ENCODE results near the gene WNT3A.

DNA sequence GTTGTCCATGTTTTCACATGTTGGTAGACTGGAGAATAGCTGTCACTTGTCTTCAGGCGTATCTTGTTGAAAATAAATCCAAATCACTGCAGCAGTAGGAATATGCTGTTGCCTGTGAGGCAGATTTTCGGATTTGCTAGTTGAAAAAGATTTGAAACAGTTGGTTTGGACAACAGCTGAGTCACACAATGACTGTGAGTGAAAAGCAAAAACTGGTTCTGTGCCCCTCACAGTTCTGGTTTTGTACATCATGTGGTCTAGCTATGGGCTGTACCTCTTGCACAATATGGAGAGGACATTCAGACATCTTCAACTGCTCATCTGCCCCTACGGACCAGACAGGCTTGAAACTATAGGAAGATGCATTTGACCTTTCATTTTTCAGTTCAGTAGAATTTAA lies 77.5 kb downstream of the WNT3A start:
- TF ChIP-seq POLR2AphosphoS5 (IDR thresholded peaks at IDR 0.05; ENCODE audit: low read depth) (no peak), EZH2 (IDR thresholded peaks at IDR 0.05; ENCODE audit: low read depth, unreplicated experiment) (no peak)
- TF ChIP-seq, protein P1, sequence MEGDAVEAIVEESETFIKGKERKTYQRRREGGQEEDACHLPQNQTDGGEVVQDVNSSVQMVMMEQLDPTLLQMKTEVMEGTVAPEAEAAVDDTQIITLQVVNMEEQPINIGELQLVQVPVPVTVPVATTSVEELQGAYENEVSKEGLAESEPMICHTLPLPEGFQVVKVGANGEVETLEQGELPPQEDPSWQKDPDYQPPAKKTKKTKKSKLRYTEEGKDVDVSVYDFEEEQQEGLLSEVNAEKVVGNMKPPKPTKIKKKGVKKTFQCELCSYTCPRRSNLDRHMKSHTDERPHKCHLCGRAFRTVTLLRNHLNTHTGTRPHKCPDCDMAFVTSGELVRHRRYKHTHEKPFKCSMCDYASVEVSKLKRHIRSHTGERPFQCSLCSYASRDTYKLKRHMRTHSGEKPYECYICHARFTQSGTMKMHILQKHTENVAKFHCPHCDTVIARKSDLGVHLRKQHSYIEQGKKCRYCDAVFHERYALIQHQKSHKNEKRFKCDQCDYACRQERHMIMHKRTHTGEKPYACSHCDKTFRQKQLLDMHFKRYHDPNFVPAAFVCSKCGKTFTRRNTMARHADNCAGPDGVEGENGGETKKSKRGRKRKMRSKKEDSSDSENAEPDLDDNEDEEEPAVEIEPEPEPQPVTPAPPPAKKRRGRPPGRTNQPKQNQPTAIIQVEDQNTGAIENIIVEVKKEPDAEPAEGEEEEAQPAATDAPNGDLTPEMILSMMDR (conservative IDR thresholded peaks at IDR 0.05; ENCODE audit: low read depth in 2 of 2), result no peak

All from GM23338 (cell line).